Hippocampal formation (tissue), 2 donors: ENCODE results near the gene UBE2G1.

ENCODE experiments used
- DNase-seq, 2 donors: peaks; one replicate each; lab custom pipeline; 2025; lab: John Stamatoyannopoulos, UW

Gene UBE2G1

GRCh38 chr17:4334332-4334731, 32.1 kb downstream of the UBE2G1 start:
- DNase-seq, result no peak

- no peak for DNase-seq
These were observed 33.4 kb downstream of the UBE2G1 start for GRCh38 chr17:4333041-4333440.

- DNase-seq, result no peak
These were observed 34.0 kb downstream of the UBE2G1 start for GRCh38 chr17:4332296-4332970.

GRCh38 chr17:4331614-4332013, 34.9 kb downstream of the UBE2G1 start:
- no peak for DNase-seq

- DNase-seq, result no peak
These were observed 36.6 kb downstream of the UBE2G1 start for GRCh38 chr17:4329838-4330237.

- DNase-seq, result no peak
These were observed 38.9 kb downstream of the UBE2G1 start for GRCh38 chr17:4327606-4328005.

GRCh38 chr17:4326608-4327007, 39.9 kb downstream of the UBE2G1 start:
- no peak for DNase-seq

- DNase-seq, result no peak
These were observed 40.4 kb downstream of the UBE2G1 start for GRCh38 chr17:4326112-4326511.

- no peak for DNase-seq
These were observed 42.0 kb downstream of the UBE2G1 start for GRCh38 chr17:4324463-4324862.

GRCh38 chr17:4319221-4319620, 47.3 kb downstream of the UBE2G1 start:
- DNase-seq, result no peak

GRCh38 chr17:4318596-4318995, 47.9 kb downstream of the UBE2G1 start:
- no peak for DNase-seq

GRCh38 chr17:4318186-4318585, 48.3 kb downstream of the UBE2G1 start:
- no peak for DNase-seq

GRCh38 chr17:4317610-4318009, 48.9 kb downstream of the UBE2G1 start:
- DNase-seq, result no peak

- DNase-seq, result no peak
These were observed 49.8 kb downstream of the UBE2G1 start for GRCh38 chr17:4316648-4317047.

GRCh38 chr17:4314618-4315017, 51.9 kb downstream of the UBE2G1 start:
- DNase-seq, result no peak

GRCh38 chr17:4314179-4314578, 52.3 kb downstream of the UBE2G1 start:
- DNase-seq, result no peak

- DNase-seq, result no peak
These were observed 53.0 kb downstream of the UBE2G1 start for GRCh38 chr17:4313221-4314114.

GRCh38 chr17:4310354-4311060, 56.0 kb downstream of the UBE2G1 start:
- peak; percentile 12 to 73 for DNase-seq

GRCh38 chr17:4309897-4310296, 56.6 kb downstream of the UBE2G1 start:
- DNase-seq, result no peak

- DNase-seq, result no peak
These were observed 59.1 kb downstream of the UBE2G1 start for GRCh38 chr17:4307179-4307930.

- no peak for DNase-seq
These were observed 61.3 kb downstream of the UBE2G1 start for GRCh38 chr17:4305224-4305623.
